Fibroblast of upper back skin (primary cell): ENCODE data around the gene PASK.
A peak's percentile ranks its signal among the peaks of the same experiment; 100 is the strongest.
"Not testable (repeated sequence)": the region's sequence is repeated elsewhere in the genome, so short reads cannot be mapped to it uniquely, and the experiment has no call there.

Experiments
- DNase-seq: peaks from one replicate; pipeline ENCODE4 v3.0.0-alpha.2; 2013

The PASK gene

DNA sequence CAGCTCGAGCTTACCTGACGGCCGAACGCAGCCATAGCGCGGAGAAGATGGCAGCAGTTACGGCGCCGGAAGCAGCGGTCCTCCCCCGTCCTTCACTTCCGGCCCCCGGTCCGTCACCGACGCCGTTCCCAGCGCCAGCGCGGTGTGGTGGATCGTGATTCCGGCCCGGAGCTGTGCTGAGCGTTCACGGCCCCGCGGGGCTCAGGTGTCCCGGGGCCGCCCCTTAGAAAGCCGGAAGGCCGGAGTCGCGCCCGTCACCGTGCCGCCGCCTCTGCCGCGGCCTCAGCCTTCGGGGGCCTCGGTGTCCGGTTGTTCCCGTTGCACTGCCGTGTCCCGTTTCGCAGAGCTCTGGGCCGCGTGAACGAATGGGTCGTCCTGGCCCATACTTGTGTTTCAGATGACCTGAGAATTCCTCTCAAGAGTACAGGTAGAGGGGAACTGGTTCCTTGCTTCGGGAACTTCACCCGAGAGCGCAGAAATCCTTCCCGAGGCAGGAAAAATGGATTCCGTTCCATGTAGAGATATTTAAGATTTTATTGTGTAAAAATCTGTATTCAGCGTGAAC, 47.0 kb downstream of the PASK start, which contains the start of gene MTERF4:
MTERF4 (minus strand) TSS at position 49 of the 565 bp plus-strand sequence; CDS start at position 35, 14 bp downstream.
- peak; percentile 77 for DNase-seq

DNA sequence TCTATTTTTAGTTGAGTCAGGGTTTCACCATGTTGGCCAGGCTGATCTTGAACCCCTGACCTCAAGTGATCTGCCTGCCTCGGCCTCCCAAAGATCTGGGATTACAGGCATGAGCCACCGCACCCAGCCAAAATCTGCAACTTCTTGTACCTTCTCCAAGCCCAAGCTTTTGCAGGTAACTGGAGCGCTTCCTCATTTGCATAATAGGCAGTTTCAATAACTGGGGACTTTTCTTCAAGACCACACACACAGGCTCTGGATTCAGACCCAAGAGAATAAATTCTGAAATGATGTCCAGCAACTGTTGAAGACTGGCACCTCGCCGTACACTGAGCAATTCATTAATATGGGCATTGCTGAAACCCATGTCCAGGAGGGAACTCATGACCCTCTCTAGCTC, 50.0 kb downstream of the PASK start:
- no peak for DNase-seq

DNA sequence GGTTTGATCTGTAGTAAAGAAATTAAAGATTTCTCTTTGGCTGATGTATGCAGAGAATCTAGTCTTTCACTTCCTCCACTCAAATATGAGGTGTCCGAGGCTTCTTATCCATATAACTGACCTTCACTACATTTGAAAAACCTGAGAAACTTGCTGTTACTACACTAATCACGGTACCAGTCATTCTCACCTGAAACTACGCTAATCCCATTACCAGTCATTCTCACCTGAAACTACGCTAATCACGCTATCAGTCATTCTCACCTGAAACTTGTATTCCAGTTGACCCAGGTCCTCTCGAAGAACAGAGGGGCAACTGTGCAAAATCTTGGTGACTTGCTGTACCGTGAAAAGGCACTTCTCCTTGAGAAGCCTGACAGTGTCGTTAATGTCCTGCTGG, 52.3 kb downstream of the PASK start:
- no peak for DNase-seq

DNA sequence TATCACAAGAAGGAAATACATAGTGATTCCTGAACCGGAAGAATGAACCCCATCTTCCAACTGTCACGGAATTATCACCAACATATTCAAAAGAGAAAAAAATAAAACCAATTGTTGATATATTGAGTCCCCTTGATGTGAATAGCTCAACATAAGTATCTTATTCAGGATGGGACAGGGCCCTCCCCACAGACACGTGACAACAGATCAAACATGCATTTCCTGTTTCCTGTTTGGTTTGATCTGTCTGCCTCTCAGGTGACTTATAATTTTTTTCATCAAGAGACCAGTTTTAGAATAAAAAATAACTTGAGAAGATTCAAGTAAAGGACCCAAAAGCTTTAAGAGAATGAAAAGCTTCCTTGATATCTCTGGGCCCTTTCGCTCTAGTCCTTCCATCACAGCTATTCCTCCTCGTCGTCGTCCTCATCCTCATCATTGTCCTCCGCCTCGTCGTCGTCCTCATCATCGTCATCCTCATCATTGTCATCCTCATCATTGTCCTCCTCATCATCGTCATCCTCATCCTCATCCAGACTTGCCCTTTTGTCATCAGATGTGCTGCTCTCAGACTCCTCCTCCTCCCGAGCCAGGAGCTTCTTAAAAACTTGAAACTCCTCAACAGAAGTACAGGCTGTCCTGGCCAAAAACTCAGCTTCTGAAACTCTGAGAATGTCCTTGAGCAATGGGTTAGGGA, 53.5 kb downstream of the PASK start:
- DNase-seq: no peak

DNA sequence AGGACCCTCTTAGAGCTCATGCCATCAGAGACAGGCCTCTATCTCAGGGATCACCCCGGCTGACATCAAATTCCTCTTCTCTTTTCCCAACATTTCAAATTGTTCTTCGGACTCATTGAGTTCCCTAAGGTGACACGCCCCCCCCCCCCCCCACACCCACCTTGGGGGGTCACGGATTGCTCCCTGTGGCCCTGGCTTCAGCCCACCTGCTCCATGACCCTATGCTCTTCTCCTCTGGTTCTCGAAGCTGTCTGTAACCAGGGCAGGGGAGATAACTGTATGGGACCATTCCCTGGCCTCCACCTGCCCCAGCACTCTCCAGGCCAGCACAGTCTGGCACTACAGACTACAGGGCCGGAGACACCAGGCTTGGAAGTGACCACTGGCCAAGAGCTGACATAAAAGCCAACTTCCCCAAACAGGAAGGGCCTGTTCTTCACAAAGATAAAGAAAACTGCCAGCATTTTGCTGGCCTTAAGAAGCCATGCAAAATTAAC, 54.3 kb downstream of the PASK start:
- no peak for DNase-seq

DNA sequence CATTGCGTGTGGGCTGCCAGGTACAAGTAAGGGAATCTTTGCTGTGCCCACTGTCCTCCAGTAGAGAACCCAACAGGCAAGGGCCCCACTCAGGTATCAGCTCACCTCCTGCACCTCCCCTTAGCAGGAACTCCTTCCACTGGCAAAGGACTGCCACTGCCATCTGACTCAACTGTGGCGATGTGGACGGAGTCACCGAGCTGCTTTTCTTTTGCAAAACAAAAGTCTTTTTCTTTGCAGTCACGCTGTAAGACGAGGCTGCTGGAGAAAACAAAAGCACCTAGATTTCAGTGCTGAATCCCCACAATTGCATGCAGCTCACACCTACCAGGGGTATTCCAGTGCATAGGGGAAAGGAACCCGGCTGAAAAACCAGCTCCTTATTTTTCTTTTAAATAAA, 55.1 kb downstream of the PASK start:
- no peak for DNase-seq

DNA sequence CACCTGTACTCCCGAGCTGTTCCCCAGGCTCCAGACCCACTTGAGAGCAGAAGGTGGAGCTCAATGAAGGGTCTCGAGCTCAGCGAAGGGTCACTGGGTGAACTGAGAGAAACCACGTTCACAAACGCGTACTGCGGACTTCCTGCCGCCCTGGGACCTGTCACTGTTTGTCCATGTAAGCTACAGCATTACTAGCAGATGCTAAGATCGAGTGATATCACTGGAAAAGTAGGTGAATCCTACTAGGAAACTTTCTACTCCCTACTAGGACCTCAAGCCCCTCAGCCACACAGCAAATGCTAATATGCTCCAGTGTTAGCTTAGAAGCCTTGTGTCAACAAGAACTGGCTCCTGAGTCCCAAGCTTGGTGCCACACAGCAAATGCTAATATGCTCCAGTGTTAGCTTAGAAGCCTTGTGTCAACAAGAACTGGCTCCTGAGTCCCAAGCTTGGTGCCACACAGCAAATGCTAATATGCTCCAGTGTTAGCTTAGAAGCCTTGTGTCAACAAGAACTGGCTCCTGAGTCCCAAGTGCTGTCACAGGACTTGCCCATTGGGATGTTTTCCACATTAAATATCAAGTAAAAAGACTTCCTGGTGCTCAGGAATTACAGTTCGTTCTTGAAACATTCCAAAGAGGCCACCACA, 56.0 kb downstream of the PASK start:
- DNase-seq: not testable (repeated sequence)

DNA sequence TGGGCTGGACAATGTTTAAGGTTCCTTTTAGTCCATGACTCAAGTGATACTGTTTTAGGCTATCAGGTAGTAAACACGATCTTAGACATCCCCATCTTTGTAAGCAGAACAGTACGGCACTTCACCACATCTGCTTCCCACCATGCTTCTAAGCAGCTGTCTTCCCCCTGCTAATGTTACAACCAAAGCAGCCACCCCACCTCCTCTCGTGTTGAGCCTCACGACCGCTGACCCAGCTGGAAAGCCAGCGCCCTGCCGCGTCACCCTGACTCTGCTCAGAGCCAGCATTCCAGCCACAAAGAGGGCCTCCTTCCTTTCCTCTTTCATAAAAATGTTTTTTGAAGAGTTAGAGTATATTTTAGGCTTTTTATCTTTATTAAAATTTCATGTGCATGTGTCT, 56.6 kb downstream of the PASK start:
- no peak for DNase-seq

DNA sequence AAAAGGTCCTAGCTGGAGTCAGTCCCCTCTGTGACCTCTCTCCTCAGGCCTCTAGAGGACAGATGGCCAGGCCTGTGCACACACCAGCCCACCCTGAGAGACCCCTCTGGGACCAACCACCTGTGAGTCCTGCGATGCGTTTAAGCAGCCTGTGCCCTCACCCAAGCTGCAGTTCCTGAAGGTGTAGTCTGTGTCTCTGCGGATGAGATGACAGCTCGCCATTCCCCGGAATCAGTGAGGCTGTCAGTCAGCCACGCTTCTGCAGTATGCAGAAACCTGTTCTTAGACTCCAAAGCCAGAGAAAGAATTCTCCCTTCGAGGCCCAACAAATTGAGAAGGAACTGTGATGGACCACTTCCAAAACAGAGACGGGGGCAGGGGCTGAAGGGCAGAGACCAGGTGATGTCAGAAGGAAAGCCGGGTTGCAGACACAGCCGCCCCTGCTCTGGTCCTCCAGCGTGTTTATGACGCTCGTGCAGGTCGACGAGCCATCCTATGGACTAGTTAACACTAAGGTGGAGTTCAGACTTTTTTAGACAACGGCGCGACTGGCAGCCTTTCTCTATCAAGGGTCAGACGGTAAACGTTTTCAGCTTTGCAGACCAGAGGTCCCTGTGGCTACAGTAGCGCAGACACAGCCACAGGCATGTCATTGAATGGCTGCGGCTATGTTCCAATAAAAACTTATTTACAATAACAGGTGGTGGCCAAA, 57.4 kb downstream of the PASK start:
- no peak for DNase-seq

DNA sequence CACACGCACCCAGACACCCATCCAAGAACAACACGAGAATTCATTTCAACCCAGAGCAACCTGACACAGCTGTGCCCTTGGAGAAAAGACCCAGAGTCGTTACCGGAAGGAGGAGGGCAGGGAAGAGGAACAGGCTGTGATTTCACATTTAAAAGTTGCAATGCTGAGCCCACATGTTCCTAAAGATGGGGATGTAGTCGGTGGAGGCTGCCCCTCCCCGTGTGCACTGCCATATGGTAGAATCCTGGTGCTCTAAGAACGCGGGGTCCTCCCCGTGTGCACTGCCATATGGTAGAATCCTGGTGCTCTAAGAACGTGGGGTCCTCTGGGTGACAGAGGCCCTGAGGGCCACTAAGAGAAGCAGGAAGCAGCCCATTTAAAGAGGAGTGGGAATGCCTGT, 58.1 kb downstream of the PASK start:
- no peak for DNase-seq

DNA sequence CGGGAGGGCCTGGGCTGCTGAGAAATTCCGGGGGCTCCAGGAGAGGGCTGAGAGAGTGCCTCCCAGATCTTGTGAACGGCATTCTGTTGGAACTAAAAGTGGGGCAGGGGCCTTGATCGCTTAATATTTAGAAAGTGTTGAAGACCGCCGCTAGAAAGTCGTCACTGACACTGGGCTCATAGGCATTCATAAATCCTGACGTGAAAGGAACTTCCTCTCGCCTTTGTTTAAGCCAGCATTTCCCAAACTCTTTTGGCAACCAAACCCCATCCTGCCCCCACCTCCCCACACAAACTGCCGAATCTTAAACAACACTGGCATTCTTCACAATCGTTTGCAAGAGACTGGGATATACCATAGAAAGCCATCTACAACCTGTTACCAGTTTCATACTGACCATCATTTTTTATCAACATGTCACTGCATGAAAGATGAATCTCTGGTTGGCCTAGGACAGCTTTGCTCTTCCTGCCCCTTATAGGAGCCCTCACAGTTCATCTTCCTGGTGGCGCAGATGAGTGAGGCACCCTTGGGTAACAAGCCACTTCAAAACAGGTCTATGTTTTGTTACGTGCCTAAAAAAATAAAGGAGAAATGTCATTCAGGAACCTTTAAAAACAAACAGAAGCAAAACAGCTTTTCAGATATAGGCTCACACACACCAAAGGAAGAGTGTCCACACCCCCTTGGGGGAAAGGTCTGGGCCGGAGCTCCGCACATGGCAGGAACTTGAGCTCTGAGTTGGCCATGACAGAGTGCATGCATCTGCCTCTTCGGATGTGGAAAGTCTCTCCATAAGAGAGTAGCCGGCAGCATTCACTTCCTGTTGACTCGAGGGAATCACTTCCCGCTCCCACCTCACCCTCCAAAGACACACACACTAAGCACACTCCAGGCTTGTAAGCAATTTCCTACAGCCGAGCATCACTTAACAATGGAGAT, 60.2 kb downstream of the PASK start:
- DNase-seq: no peak

DNA sequence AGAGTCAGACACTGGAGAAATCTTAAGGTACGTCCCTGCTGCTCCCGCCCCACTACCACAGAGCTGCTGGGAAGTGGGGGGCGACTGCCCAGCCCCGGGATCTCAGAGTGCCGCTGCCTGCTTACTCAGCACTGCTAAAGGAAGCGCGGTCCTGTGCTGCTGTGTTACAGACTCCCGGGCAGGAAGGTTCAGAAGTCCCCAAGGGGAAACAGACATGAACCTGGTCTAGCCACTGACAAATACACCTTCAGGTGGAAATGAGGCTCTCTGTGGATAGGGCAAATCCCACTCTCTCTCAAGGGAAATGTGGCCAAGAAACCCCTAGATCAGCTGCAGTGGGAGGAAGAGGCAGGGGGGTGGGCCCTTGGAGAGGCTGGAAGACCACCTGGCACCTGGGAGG, 60.9 kb downstream of the PASK start:
- no peak for DNase-seq

DNA sequence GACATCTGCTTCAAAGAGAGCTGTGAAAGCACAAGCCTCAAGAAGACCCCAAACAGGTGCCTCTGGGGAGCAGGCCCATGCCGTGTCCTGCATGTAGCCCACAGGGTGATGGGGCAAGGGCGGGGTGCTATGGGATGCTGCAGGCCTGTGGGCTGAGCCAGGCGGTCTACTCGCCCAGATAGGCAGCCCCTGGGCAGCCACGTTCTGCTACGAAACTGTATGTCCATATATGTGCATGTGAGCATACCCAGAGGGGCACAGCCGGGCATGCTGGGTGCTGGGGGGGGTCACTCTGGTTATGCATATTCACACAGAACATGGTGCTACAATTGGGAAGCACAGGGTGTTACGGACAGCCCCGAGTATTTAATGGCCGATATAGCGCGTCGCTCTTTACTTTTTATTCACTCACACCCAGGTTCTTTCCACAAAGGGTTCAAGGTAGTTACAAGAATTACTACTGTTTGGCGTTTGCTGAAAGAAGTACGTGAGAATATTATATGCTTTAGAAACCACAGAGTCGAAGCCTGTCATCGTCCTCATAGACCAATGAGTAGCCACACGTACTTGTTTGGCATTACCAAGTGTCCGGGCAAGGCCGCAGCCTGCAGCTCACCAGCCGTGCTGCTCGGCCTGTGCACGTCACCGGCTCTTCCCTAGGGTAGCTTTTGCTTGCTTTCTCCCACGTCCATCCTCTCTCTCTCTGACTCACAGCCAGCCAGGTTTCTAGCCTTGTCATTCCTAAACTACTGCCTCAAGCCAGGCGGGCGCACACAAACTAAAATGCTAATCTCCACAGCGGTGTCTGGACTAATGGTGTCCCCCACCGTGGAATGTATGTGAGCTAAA, 61.6 kb downstream of the PASK start:
- DNase-seq: no peak

DNA sequence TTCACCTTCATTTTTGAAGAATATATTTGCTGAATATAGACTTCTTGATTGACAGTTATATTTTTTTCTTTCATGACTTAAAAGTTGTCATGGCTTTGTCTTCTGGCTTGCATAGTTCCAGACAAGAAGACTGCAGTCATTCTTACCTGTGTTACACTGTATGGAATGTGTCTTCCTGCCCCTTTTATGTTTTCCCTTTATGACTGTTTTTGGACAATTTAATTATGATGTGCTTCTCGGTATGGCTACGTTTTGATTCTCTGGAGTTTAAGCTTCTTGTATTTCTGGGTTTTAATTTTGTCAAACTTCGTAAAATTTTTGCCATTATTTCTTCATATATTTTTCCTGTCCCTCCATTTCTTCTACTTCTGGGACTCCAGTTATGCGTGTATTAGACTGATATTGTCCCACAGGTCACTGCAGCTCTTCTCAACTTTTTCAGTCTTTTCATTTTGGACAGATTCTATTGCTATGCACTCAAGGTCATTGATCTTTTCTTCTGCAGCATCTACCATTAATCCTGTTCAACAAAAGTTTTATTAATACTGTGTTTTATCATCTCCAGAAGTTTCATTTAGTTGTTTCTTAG, 64.3 kb downstream of the PASK start:
- DNase-seq: no peak

DNA sequence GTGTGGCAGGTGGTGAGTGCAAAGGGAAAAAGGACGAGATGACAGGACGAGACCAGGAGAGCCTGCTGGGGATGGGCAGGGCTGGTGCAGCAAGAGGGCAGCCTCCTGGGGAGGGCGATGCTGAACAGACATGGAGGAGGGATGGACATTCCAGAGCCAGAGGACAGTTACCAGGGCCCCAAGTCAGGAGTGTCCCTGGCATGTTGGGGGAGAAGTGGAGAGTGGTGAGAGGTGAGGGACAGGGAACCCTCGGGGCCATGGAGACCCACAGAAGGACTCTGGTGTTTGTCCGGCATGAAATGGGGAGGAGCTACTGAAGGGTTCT, 66.2 kb downstream of the PASK start:
- no peak for DNase-seq

DNA sequence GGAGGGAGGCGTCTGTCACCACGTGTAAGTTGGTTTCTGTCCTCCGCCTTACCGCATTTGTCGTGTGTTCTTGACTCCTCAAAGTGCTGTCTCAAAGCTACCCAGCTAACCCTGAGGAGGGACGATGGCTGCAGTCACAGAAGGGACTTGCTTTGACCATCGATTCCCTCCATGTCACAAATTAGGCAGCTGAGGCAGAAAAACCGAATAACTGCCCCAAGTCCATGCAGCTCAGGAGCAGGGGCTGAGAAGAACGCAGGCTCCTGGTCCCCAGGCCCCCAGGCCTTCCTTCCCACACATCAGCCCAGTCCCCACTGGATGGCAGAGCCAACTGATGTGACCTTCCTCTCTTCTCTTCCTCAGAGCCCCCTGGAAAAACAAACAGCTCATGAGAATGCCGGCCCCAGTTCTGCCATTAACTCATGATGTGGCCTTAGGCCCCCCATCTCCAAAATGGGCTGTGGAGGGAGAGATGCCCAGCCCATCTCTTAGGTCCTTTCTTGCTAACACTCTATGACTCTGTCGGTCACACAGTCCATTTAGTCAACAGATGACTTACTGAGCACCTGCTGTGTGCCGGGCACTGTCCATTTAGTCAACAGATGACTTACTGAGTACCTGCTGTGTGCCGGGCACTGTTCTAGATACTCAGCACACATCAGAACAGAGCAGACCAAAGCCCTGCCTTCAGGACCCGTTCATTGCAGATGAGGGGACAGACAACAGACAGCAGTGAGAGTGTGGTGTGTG, 66.8 kb downstream of the PASK start:
- DNase-seq: no peak

DNA sequence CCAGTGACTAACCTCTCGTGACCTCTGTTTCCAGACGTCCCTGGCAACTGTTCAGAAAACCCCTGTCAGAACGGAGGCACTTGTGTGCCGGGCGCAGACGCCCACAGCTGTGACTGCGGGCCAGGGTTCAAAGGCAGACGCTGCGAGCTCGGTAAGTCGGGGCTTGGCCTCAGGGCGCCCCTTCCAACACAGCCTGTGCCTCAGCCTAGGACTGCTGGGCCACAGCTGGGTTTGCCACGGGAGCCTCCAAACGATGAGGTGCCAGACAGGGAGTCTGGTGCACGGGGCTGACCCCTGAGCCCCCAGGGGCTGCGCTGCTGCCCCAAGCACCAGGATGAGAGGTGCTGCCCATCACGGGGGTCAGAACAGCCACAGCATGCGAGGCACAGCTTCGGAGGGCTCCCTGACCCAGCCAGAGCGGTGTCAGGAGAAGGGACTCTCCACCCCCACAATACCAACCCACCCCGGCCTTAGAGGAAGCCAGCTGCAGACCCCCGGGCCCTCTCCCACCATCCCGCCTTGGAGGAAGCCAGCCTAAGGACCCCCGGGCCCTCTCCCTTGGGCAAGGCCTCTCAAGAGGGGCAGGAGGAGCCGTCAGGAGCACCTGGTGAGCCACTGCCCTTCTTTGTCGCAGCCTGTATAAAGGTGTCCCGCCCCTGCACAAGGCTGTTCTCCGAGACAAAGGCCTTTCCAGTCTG, 67.5 kb downstream of the PASK start:
- DNase-seq: no peak

DNA sequence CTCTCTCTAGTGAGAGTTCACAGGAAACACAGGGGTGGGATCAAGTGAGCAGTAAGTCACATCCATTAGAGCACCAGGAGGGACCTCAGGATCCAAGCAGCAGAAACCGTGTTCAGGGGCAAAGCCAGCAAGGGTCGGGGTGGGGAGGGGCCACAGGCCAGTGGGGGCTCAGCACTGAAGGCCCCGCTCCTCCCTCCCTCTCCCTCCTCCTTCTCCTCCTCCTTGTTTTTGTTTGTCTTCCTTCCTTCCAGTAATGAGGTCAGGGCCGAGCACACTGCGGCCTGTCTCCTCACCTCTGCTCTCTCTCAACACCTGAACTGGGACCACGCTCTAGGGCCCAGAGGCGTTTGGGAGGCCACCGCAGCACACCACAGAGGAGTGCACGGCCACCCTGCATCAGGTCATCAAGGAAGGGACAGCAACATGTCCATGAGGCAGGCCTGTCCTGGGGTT, 68.1 kb downstream of the PASK start:
- DNase-seq: no peak

DNA sequence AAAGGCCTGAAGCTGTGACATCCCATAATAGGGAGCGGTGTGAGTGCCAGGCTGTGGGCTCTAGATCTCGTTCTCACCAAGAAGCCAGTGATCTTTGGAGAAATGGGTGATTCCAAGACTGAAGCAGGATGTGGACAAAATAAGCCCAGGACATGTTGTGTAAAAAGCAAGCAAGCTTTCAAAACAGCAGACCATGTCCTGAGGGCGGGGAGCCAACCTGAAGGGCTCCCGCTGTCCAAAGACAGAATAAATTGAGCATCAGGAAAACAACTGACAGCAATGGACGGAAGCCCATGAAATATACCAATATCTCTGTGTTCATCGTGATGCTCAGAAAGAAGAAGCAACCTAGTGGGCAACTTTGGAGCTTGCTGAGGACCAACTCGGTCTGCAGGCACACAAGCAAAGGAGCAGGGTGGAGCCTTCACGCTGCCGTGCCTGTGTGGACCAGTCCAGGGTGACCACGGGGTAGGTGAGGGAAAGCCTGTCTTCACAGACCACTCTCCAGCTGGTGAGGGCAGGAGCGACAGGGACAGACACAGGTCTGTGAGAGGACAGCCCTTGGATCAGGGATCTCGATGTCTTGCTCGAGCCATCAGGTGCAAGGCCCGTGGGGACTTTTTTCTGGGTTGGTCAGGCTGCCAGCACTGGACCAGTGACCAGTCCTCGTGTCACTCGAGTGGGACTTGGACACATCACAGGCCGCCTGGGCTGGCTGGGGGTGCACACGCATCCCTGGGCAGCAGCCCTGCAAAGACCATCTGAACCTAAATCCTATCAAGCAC, 68.7 kb downstream of the PASK start:
- DNase-seq: no peak
